SK-N-SH (cell line): ENCODE measurements around the gene COL21A1. TPM values are rescaled to one million over a fixed set of nuclear protein-coding genes. Genes with fewer than 3 reads are reported as not detected.

Experiments used
- CTCF ChIA-PET: fragments of 300-600, 350-600 bp; formaldehyde crosslinking; extraction: SDS; loops from one replicate; lab custom pipeline; 2021; lab: Yijun Ruan, JAX
- POLR2A ChIA-PET: fragments of 350-600 bp; sonication (Branson Sonifier 250); formaldehyde crosslinking; extraction: SDS; loops from one replicate; lab custom pipeline; 2020; ENCODE audit warnings: antibody characterized with exemption, inconsistent platforms; lab: Yijun Ruan, JAX
- DNase-seq: peaks from one replicate; pipeline ENCODE4 v3.0.0; 2012
- H2AFZ ChIP-seq: fragments of 200-600 bp; sonication (generic); 2 replicates; pipeline ENCODE4 v1.8.1; 2016; ENCODE audit warnings: antibody characterized with exemption, mild to moderate bottlenecking, low read depth
- H3F3A ChIP-seq: fragments of 200-600 bp; sonication (generic); replicated peaks from 2 replicates; pipeline ENCODE3; 2016; ENCODE audit warnings: antibody characterized with exemption, mild to moderate bottlenecking; ENCODE audit not compliant: insufficient read depth
- H3K27ac ChIP-seq, 2 experiments: fragments of 200-500 bp in 1 of 2; fragments of 200-600 bp in 1 of 2; sonication (Bioruptor generic) in 1 of 2; sonication (generic), shearing (Covaris generic) in 1 of 2; 2 replicates each; pipeline versions ENCODE4 v1.5.1 to v1.6.1; 2014 to 2016; ENCODE audit warnings: low read depth in 2 of 2, inconsistent platforms in 1 of 2, low read length in 1 of 2, mild to moderate bottlenecking in 1 of 2, mixed read lengths in 1 of 2
- H3K27me3 ChIP-seq: fragments of 200-600 bp; sonication (generic), shearing (Covaris generic); 2 replicates; pipeline ENCODE4 v1.6.1; 2016; ENCODE audit warnings: mixed run types; ENCODE audit not compliant: insufficient read depth
- H3K36me3 ChIP-seq, 2 experiments: fragments of 200-500 bp in 1 of 2; fragments of 200-600 bp in 1 of 2; sonication (Bioruptor generic) in 1 of 2; sonication (generic) in 1 of 2; replicated peaks in 1 of 2; 2 replicates each; pipeline versions ENCODE3 to v1.5.1; 2014 to 2016; ENCODE audit warnings: low read length in 1 of 2, mild to moderate bottlenecking in 1 of 2; ENCODE audit not compliant: insufficient read depth in 2 of 2, control insufficient read depth in 1 of 2
- H3K4me1 ChIP-seq, 2 experiments: fragments of 200-500 bp in 1 of 2; fragments of 200-600 bp in 1 of 2; sonication (Bioruptor generic) in 1 of 2; sonication (generic), shearing (Covaris generic) in 1 of 2; 2 replicates each; pipeline versions ENCODE4 v1.5.1 to v1.6.1; 2014 to 2016; ENCODE audit warnings: low read depth in 1 of 2, low read length in 1 of 2, mixed run types in 1 of 2; ENCODE audit not compliant: insufficient read depth in 2 of 2, control insufficient read depth in 1 of 2
- H3K4me2 ChIP-seq: fragments of 200-600 bp; sonication (generic), shearing (Covaris generic); 2 replicates; pipeline ENCODE4 v1.6.1; 2017; ENCODE audit warnings: mixed run types
- H3K4me3 ChIP-seq, 2 experiments: fragments of 200-500 bp in 1 of 2; fragments of 200-600 bp in 1 of 2; sonication (Bioruptor generic) in 1 of 2; sonication (generic), shearing (Covaris generic) in 1 of 2; 2 replicates each; pipeline versions ENCODE4 v1.5.1 to v1.8.1; 2014 to 2016; ENCODE audit warnings: low read depth in 2 of 2, inconsistent platforms in 1 of 2, low read length in 1 of 2, mild to moderate bottlenecking in 1 of 2, mixed read lengths in 1 of 2, moderate library complexity in 1 of 2
- H3K79me2 ChIP-seq: fragments of 200-600 bp; sonication (generic); 2 replicates; pipeline ENCODE4 v1.8.1; 2017; ENCODE audit warnings: mild to moderate bottlenecking; ENCODE audit not compliant: insufficient read depth
- H3K9ac ChIP-seq: fragments of 200-600 bp; sonication (generic); 2 replicates; pipeline ENCODE4 v1.6.1; 2017; ENCODE audit warnings: mixed run types
- H3K9me2 ChIP-seq: fragments of 200-600 bp; sonication (generic); 2 replicates; pipeline ENCODE4 v1.6.1; 2017; ENCODE audit warnings: mixed run types
- H3K9me3 ChIP-seq: fragments of 200-600 bp; sonication (generic); 2 replicates; pipeline ENCODE4 v1.6.1; 2017; ENCODE audit warnings: mixed run types, mild to moderate bottlenecking, moderate library complexity
- H4K20me1 ChIP-seq: fragments of 200-600 bp; sonication (generic); 2 replicates; pipeline ENCODE4 v1.6.1; 2017; ENCODE audit warnings: mild to moderate bottlenecking, mixed run types; ENCODE audit not compliant: insufficient read depth
- CHD2 ChIP-seq: fragments of 150-350 bp; IDR thresholded peaks from 2 replicates; pipeline ENCODE4 v1.6.1; 2018; ENCODE audit warnings: low read length; ENCODE audit not compliant: partially characterized antibody
- ELF1 ChIP-seq: IDR thresholded peaks from 2 replicates; pipeline ENCODE4 v1.4.0; 2012
- FOSL2 ChIP-seq: IDR thresholded peaks from 2 replicates; pipeline ENCODE4 v1.4.0; 2012; ENCODE audit warnings: low read depth, mild to moderate bottlenecking, moderate library complexity, borderline replicate concordance
- FOXM1 ChIP-seq: IDR thresholded peaks from 2 replicates; pipeline ENCODE4 v1.4.0; 2012; ENCODE audit warnings: low read depth, mild to moderate bottlenecking
- GABPA ChIP-seq: IDR thresholded peaks from 2 replicates; pipeline ENCODE4 v1.4.0; 2012; ENCODE audit warnings: low read depth, mild to moderate bottlenecking
- JUND ChIP-seq: IDR thresholded peaks from 2 replicates; pipeline ENCODE4 v1.4.0; 2012
- MEF2A ChIP-seq: IDR thresholded peaks from 2 replicates; pipeline ENCODE4 v1.4.0; 2012; ENCODE audit warnings: low read depth, borderline replicate concordance
- MXI1 ChIP-seq: IDR thresholded peaks from 2 replicates; pipeline ENCODE4 v1.6.1; 2012; ENCODE audit warnings: mild to moderate bottlenecking, low read depth, low read length, improper control_type of control experiment
- NFIC ChIP-seq: IDR thresholded peaks from 2 replicates; pipeline ENCODE4 v1.4.0; 2012; ENCODE audit warnings: borderline replicate concordance
- POLR2AphosphoS5 ChIP-seq: IDR thresholded peaks from 2 replicates; pipeline ENCODE4 v1.6.1; 2012; ENCODE audit warnings: low read depth, low read length
- RAD21 ChIP-seq: IDR thresholded peaks from 2 replicates; pipeline ENCODE4 v1.6.1; 2012; ENCODE audit warnings: mild to moderate bottlenecking, low read length
- RCOR1 ChIP-seq: fragments of 150-350 bp; IDR thresholded peaks from 2 replicates; pipeline ENCODE4 v1.6.1; 2017; ENCODE audit warnings: antibody characterized with exemption, low read length
- RFX5 ChIP-seq: IDR thresholded peaks from 2 replicates; pipeline ENCODE4 v1.6.1; 2012; ENCODE audit warnings: mild to moderate bottlenecking, improper control_type of control experiment, low read length
- SIN3A ChIP-seq: IDR thresholded peaks from 2 replicates; pipeline ENCODE4 v1.6.1; 2012; ENCODE audit warnings: low read depth, mild to moderate bottlenecking, low read length, moderate library complexity, borderline replicate concordance
- SMC3 ChIP-seq: IDR thresholded peaks from 2 replicates; pipeline ENCODE4 v1.6.1; 2012; ENCODE audit warnings: low read depth, low read length, improper control_type of control experiment
- TAF1 ChIP-seq: IDR thresholded peaks from 2 replicates; pipeline ENCODE4 v1.6.1; 2012; ENCODE audit warnings: low read depth, mild to moderate bottlenecking, low read length, moderate library complexity, borderline replicate concordance
- TEAD4 ChIP-seq: IDR thresholded peaks from 2 replicates; pipeline ENCODE4 v1.4.0; 2012; ENCODE audit warnings: mild to moderate bottlenecking, borderline replicate concordance; ENCODE audit not compliant: insufficient read depth
- WGBS: methylation state at CpG from one replicate; pipeline ENCODE4 v1.1.6; 2017; ENCODE audit warnings: low lambda C conversion rate; 5-methylcytosine and 5-hydroxymethylcytosine counted together
- polyA plus RNA-seq, 3 experiments: library from polyadenylated mRNA; depleted of rRNA; stranded (reverse); fragments of >200 nt; gene quantifications; 2 replicates each; pipeline ENCODE4 v1.2.3, GENCODE V29; 2012
- TF ChIP-seq, protein P1 (sequence below): IDR thresholded peaks from 2 replicates; pipeline ENCODE4 v1.6.1; 2012; ENCODE audit warnings: mild to moderate bottlenecking, low read depth, low read length, moderate library complexity
- TF ChIP-seq, protein P2 (sequence below): fragments of 150-350 bp; IDR thresholded peaks from 2 replicates; pipeline ENCODE4 v1.6.1; 2017; ENCODE audit warnings: antibody characterized with exemption, low read length, low read depth, borderline replicate concordance
- TF ChIP-seq, protein P3 (sequence below): IDR thresholded peaks from 2 replicates; pipeline ENCODE4 v1.4.0; 2012; ENCODE audit warnings: low read depth, borderline replicate concordance

The COL21A1 gene
- polyA plus RNA-seq, 1 of the 3 experiments (the other 2 are of a cell fraction), result 0.07 TPM

DNA sequence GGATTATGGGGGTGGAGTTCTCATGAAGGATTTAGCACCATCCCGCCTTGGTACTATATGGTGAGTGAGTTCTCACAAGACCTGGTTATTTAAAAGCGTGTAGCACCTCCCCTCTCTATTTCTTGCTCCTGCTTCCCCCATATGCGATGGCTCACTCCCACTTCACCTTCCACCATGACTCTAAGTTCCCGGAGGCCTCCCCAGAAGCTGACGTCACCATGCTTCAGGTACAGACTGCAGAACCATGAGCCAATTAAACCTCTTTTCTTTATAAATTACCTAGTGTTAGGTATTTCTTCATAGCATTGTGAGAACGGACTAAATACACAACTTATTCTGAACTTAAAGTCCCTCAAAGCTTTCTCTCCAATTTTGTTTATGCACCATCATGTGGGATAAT is 208.6 kb downstream of the COL21A1 start:
- 62% methylated on average over 6 of the region's 6 CpGs for WGBS
- H3K27ac ChIP-seq, result no peak overlapping the region
- TF ChIP-seq SMC3 (no peak), MEF2A (no peak), RCOR1 (no peak), GABPA (no peak), FOSL2 (no peak), FOXM1 (no peak), JUND (no peak), CHD2 (no peak), ELF1 (no peak), SIN3A (no peak), NFIC (no peak), RAD21 (no peak), RFX5 (no peak), MXI1 (no peak), TAF1 (no peak), POLR2AphosphoS5 (no peak), TEAD4 (no peak)
- TF ChIP-seq, protein P1, sequence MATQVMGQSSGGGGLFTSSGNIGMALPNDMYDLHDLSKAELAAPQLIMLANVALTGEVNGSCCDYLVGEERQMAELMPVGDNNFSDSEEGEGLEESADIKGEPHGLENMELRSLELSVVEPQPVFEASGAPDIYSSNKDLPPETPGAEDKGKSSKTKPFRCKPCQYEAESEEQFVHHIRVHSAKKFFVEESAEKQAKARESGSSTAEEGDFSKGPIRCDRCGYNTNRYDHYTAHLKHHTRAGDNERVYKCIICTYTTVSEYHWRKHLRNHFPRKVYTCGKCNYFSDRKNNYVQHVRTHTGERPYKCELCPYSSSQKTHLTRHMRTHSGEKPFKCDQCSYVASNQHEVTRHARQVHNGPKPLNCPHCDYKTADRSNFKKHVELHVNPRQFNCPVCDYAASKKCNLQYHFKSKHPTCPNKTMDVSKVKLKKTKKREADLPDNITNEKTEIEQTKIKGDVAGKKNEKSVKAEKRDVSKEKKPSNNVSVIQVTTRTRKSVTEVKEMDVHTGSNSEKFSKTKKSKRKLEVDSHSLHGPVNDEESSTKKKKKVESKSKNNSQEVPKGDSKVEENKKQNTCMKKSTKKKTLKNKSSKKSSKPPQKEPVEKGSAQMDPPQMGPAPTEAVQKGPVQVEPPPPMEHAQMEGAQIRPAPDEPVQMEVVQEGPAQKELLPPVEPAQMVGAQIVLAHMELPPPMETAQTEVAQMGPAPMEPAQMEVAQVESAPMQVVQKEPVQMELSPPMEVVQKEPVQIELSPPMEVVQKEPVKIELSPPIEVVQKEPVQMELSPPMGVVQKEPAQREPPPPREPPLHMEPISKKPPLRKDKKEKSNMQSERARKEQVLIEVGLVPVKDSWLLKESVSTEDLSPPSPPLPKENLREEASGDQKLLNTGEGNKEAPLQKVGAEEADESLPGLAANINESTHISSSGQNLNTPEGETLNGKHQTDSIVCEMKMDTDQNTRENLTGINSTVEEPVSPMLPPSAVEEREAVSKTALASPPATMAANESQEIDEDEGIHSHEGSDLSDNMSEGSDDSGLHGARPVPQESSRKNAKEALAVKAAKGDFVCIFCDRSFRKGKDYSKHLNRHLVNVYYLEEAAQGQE, result no peak
- TF ChIP-seq, protein P2, sequence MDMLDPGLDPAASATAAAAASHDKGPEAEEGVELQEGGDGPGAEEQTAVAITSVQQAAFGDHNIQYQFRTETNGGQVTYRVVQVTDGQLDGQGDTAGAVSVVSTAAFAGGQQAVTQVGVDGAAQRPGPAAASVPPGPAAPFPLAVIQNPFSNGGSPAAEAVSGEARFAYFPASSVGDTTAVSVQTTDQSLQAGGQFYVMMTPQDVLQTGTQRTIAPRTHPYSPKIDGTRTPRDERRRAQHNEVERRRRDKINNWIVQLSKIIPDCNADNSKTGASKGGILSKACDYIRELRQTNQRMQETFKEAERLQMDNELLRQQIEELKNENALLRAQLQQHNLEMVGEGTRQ, result no peak
- TF ChIP-seq, protein P3, sequence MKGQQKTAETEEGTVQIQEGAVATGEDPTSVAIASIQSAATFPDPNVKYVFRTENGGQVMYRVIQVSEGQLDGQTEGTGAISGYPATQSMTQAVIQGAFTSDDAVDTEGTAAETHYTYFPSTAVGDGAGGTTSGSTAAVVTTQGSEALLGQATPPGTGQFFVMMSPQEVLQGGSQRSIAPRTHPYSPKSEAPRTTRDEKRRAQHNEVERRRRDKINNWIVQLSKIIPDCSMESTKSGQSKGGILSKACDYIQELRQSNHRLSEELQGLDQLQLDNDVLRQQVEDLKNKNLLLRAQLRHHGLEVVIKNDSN, result no peak
- TF ChIP-seq, all 33 proteins: peak for 0
- no peaks in the 10 kb centered on the region for H3K9me3 ChIP-seq
- no peaks in the 10 kb centered on the region; a peak in 1 of 4 replicates for H3K4me1 ChIP-seq
- POLR2A ChIA-PET, result no interaction called here
- H3K9ac ChIP-seq, result no peak overlapping the region
- H3K36me3 ChIP-seq, result no peaks in the 10 kb centered on the region
- no peaks in the 10 kb centered on the region for H4K20me1 ChIP-seq
- H3K79me2 ChIP-seq, result no peaks in the 10 kb centered on the region
- CTCF ChIA-PET, result no interaction called here
- no peaks in the 10 kb centered on the region for H3K9me2 ChIP-seq
- H3K27me3 ChIP-seq, result no peaks in the 10 kb centered on the region
- H2AFZ ChIP-seq, result no peak overlapping the region
- no peak for DNase-seq
- no peak overlapping the region for H3K4me2 ChIP-seq
- H3F3A ChIP-seq, result no peaks in the 10 kb centered on the region
- H3K4me3 ChIP-seq, result no peak overlapping the region
